Esophagus muscularis mucosa (tissue), 4 donors: Measurements from ENCODE around the gene MYL5.

ENCODE experiments used
- CTCF ChIP-seq, 3 experiments: fragments of 200-600 bp in 2 of 3; fragments of 450-650 bp in 1 of 3; sonication (generic) in 2 of 3; IDR thresholded peaks; one replicate each; pipeline ENCODE4 v1.5.1; 2017 to 2019; ENCODE audit warnings: antibody characterized with exemption in 3 of 3, mild to moderate bottlenecking in 2 of 3, moderate library complexity in 1 of 3
- EP300 ChIP-seq: sonication (generic); formaldehyde crosslinking; IDR thresholded peaks from one replicate; pipeline ENCODE4 v1.6.1; 2017; ENCODE audit warnings: antibody characterized with exemption
- POLR2A ChIP-seq: fragments of 450-650 bp; IDR thresholded peaks from one replicate; pipeline ENCODE4 v1.6.1; 2017; ENCODE audit warnings: antibody characterized with exemption, moderate library complexity, mild to moderate bottlenecking, low read depth
- POLR2AphosphoS5 ChIP-seq, 2 donors: sonication (generic); formaldehyde crosslinking; IDR thresholded peaks; one replicate each; pipeline ENCODE4 v1.6.1; 2017; ENCODE audit warnings: antibody characterized with exemption in 2 of 2

DNA sequence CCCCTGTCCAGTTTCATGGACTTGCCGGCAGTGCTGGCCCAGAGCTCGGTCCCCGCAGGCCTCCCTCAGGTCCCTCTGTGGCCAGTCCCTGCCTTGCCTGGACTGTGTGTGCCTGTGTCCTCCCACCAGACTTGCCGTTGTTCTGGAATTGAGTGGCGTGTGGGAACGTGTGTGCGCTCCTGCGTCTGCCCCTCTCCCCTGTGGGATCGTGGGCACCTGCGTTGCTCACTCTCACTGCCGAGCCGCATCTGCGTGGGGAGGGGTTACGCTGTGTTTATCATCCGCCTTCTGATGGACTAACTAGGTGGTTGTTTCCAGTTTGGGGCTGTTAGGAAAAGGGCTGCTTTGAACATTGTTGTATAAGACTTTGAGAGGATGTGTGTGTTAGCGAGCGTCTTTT, 52.5 kb downstream of the MYL5 start:
- TF ChIP-seq CTCF (IDR thresholded peaks at IDR 0.05) = no peak
- TF ChIP-seq POLR2A = no peak
- no peak for TF ChIP-seq POLR2AphosphoS5 (IDR thresholded peaks at IDR 0.05)
- no peak for TF ChIP-seq EP300
